Choroid plexus epithelial cell (primary cell): ENCODE measurements around the gene SLC39A6.

Source experiments
- DNase-seq: peaks from one replicate; pipeline ENCODE4 v3.0.0-alpha.2; 2010; ENCODE audit warnings: low read depth
- H3K4me3 ChIP-seq: 2 replicates; pipeline ENCODE4 v1.5.1; 2011; ENCODE audit warnings: low read depth, mild to moderate bottlenecking, control low read depth, low read length, moderate library complexity
- TF ChIP-seq, protein P1 (sequence below): conservative IDR thresholded peaks from 2 replicates; pipeline ENCODE4 v1.5.1; 2011; ENCODE audit warnings: low read depth, mild to moderate bottlenecking, control low read depth, inconsistent platforms, low read length, moderate library complexity

The SLC39A6 gene

GRCh38 chr18:36114738-36115137 lies 14.4 kb downstream of the SLC39A6 start:
- no peak for DNase-seq
- no peak overlapping the region for H3K4me3 ChIP-seq
- TF ChIP-seq, protein P1, sequence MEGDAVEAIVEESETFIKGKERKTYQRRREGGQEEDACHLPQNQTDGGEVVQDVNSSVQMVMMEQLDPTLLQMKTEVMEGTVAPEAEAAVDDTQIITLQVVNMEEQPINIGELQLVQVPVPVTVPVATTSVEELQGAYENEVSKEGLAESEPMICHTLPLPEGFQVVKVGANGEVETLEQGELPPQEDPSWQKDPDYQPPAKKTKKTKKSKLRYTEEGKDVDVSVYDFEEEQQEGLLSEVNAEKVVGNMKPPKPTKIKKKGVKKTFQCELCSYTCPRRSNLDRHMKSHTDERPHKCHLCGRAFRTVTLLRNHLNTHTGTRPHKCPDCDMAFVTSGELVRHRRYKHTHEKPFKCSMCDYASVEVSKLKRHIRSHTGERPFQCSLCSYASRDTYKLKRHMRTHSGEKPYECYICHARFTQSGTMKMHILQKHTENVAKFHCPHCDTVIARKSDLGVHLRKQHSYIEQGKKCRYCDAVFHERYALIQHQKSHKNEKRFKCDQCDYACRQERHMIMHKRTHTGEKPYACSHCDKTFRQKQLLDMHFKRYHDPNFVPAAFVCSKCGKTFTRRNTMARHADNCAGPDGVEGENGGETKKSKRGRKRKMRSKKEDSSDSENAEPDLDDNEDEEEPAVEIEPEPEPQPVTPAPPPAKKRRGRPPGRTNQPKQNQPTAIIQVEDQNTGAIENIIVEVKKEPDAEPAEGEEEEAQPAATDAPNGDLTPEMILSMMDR = no peak

DNA sequence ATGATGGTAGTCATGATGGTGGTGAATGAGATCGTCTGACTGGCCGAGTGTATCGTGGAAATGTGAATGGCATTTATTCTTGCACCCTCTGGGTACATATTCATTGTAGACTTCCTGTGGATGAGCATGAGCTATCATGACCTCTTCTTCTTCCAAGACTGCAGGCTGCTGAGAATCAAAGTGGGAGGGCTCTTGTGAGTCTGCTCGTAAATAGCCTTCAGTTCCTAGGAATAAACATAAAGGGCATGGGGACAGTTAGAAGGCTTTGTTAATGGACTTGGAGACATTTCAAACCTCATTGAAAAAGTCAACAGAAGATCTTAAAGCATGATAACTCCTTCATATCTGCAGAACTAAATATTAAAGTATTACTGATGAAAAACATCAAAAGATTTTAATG lies 14.9 kb downstream of the SLC39A6 start:
- H3K4me3 ChIP-seq = no peak overlapping the region
- TF ChIP-seq, protein P1 = no peak
- DNase-seq = no peak

- no peak for DNase-seq
Observed at GRCh38 chr18:36112302-36112701, 16.8 kb downstream of the SLC39A6 start.

GRCh38 chr18:36109737-36110136 lies 19.4 kb downstream of the SLC39A6 start:
- H3K4me3 ChIP-seq = no peak overlapping the region
- TF ChIP-seq, protein P1 = no peak
- no peak for DNase-seq

More at GRCh38 chr18:36112302-36112701, 16.8 kb downstream of the SLC39A6 start:
- H3K4me3 ChIP-seq = no peak overlapping the region
- TF ChIP-seq, protein P1 = no peak

GRCh38 chr18:36108601-36109000 lies 20.5 kb downstream of the SLC39A6 start:
- TF ChIP-seq, protein P1 = no peak
- no peak for DNase-seq
- no peak overlapping the region for H3K4me3 ChIP-seq

- no peak overlapping the region for H3K4me3 ChIP-seq
- no peak for DNase-seq
- TF ChIP-seq, protein P1 = no peak
Observed at GRCh38 chr18:36108196-36108595, 20.9 kb downstream of the SLC39A6 start.

DNA sequence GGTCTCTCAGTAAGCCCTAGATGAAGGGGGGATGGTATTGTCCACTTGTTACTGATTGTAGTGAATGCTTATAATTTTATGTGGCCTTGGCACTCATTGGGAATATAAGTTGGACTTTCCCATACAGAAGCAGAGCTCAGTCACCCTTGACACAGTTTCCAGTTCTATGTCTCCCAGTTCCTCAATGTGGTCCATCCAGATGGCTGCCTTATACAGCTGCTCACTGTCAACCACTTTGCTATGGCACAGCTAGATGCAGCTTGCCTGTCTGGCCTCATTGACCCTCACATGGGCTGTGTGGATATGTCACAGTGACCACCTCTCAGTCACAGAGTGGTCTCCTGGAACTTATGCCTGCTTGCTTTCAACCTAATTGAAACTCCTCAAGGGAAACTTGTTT lies 21.7 kb downstream of the SLC39A6 start:
- TF ChIP-seq, protein P1 = no peak
- H3K4me3 ChIP-seq = no peak overlapping the region
- no peak for DNase-seq
